ENCODE results near the gene MIX23. TPM values are rescaled to one million over a fixed set of nuclear protein-coding genes. Genes with fewer than 3 reads are reported as not detected.

MIX23 gene
- total RNA-seq, 4 donors from 2014 or later: 6.4 to 21.6 (median 12.7) TPM

- no peaks in the 10 kb centered on the region for H3K4me1 ChIP-seq
- no peaks in the 10 kb centered on the region for H3K27me3 ChIP-seq
- H3K27ac ChIP-seq (replicated peaks in 1 of 4): no peak overlapping the region
- H3K9me3 ChIP-seq: no peaks in the 10 kb centered on the region
- H3K4me3 ChIP-seq: no peak overlapping the region
- no peak for DNase-seq (ENCODE audit: extremely low spot score)
- 86% methylated on average over 4 of the region's 4 CpGs for WGBS
- intact Hi-C loops (cut with DNase I): no loop called here
- peaks cover 23 to 84% (median 73%) of the 10 kb centered on the region in 4 donors for H3K36me3 ChIP-seq
- TF ChIP-seq POLR2AphosphoS5 (IDR thresholded peaks at IDR 0.05): no peak
- no peak for TF ChIP-seq EP300 (IDR thresholded peaks at IDR 0.05)
- no peak for TF ChIP-seq POLR2A (IDR thresholded peaks at IDR 0.05; ENCODE audit: low read depth)
- TF ChIP-seq CTCF (IDR thresholded peaks at IDR 0.05): no peak
Observed at GRCh38 chr3:122406198-122406597, 23.2 kb upstream of the MIX23 start.

- Histone ChIP-seq H3K27me3 (no peaks in the 10 kb centered on the region), H3K36me3 (peaks cover 14 to 75% (median 65%) of the 10 kb centered on the region in 4 donors), H3K4me1 (no peaks in the 10 kb centered on the region), H3K4me3 (no peak overlapping the region), H3K9me3 (no peaks in the 10 kb centered on the region), H3K27ac (replicated peaks in 1 of 4) (no peak overlapping the region)
- WGBS: 90% methylated on average over 3 of the region's 3 CpGs
- intact Hi-C loops (cut with DNase I): no loop called here
- no peak for DNase-seq (ENCODE audit: extremely low spot score)
- TF ChIP-seq EP300 (IDR thresholded peaks at IDR 0.05): no peak
- TF ChIP-seq CTCF (IDR thresholded peaks at IDR 0.05): no peak
- TF ChIP-seq POLR2A (IDR thresholded peaks at IDR 0.05; ENCODE audit: low read depth): no peak
- TF ChIP-seq POLR2AphosphoS5 (IDR thresholded peaks at IDR 0.05): no peak
Observed at GRCh38 chr3:122405015-122405414, 22.0 kb upstream of the MIX23 start.

DNA sequence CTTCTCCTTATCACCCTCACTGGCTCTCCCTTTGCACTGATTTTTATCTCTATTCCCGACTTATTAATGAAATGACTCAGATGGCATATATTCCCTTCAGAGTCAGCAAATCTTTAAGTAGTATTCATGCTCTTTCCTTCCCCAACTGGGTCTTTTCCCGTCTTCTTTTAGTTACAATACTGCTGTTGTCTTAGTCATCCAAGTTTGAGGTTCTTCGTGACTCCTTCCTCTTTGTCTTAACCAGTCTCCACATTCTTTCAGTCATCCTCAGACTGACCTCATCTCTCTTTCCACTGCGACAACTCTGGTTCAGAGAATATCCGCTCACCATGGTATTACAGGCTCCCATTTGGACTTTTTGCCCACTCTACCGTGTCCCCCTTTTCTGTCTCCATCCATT is 20.5 kb upstream of the MIX23 start:
- Histone ChIP-seq H3K4me3 (no peak overlapping the region), H3K4me1 (no peaks in the 10 kb centered on the region), H3K27ac (replicated peaks in 1 of 4) (no peak overlapping the region), H3K27me3 (no peaks in the 10 kb centered on the region), H3K36me3 (peaks cover 12 to 60% (median 51%) of the 10 kb centered on the region in 4 donors), H3K9me3 (no peaks in the 10 kb centered on the region)
- no peak for DNase-seq (ENCODE audit: extremely low spot score)
- intact Hi-C loops (cut with DNase I): no loop called here
- TF ChIP-seq CTCF (IDR thresholded peaks at IDR 0.05) (no peak), POLR2A (IDR thresholded peaks at IDR 0.05; ENCODE audit: low read depth) (no peak), POLR2AphosphoS5 (IDR thresholded peaks at IDR 0.05) (no peak), EP300 (IDR thresholded peaks at IDR 0.05) (no peak)
- 82% methylated on average over 6 of the region's 6 CpGs for WGBS

DNA sequence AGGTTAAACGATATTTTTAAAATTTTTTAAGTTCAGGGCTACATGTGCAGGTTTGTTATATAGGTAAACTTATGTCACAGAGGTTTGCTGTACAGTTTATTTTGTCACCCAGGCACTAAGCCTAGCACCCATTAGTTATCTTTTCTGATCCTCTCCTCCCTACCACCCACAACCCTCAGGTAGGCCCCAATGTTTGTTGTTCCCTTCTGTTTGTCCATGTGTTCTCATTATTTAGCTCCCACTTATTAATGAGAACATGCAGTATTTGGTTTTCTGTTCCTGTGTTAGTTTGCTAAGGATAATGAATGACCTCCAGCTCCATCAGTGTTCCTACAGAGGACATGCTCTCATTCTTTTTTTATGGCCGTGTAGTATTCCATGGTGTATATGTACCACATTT is 15.9 kb upstream of the MIX23 start:
- intact Hi-C loops (cut with DNase I): no loop called here
- peaks cover 0 to 21% (median 12%) of the 10 kb centered on the region in 4 donors for H3K36me3 ChIP-seq
- no peak overlapping the region for H3K27ac ChIP-seq (replicated peaks in 1 of 4)
- H3K4me1 ChIP-seq: no peaks in the 10 kb centered on the region
- no peaks in the 10 kb centered on the region for H3K27me3 ChIP-seq
- no peaks in the 10 kb centered on the region for H3K9me3 ChIP-seq
- 93% methylated on average over 2 of the region's 2 CpGs for WGBS
- no peak overlapping the region for H3K4me3 ChIP-seq
- TF ChIP-seq CTCF (IDR thresholded peaks at IDR 0.05) (no peak), EP300 (IDR thresholded peaks at IDR 0.05) (no peak), POLR2AphosphoS5 (IDR thresholded peaks at IDR 0.05) (no peak), POLR2A (IDR thresholded peaks at IDR 0.05; ENCODE audit: low read depth) (no peak)
- no peak for DNase-seq (ENCODE audit: extremely low spot score)

- no peak overlapping the region for H3K27ac ChIP-seq (replicated peaks in 1 of 4)
- peaks cover 0 to 10% (median 0%) of the 10 kb centered on the region in 4 donors for H3K36me3 ChIP-seq
- H3K4me1 ChIP-seq: peaks cover 0 to 15% (median 13%) of the 10 kb centered on the region in 4 donors
- intact Hi-C loops (cut with DNase I): no loop called here
- no peaks in the 10 kb centered on the region for H3K9me3 ChIP-seq
- DNase-seq (ENCODE audit: extremely low spot score): no peak
- no peak overlapping the region for H3K4me3 ChIP-seq
- H3K27me3 ChIP-seq: no peaks in the 10 kb centered on the region
- 89% methylated on average over 1 of the region's 1 CpG for WGBS
- TF ChIP-seq EP300 (IDR thresholded peaks at IDR 0.05): no peak
- no peak for TF ChIP-seq POLR2AphosphoS5 (IDR thresholded peaks at IDR 0.05)
- no peak for TF ChIP-seq POLR2A (IDR thresholded peaks at IDR 0.05; ENCODE audit: low read depth)
- TF ChIP-seq CTCF (IDR thresholded peaks at IDR 0.05): no peak
Observed at GRCh38 chr3:122397201-122397600, 14.2 kb upstream of the MIX23 start.

Data from esophagus muscularis mucosa (tissue), 4 donors.